Panc1 (cell line): ENCODE results near the gene DBF4B. TPM values are rescaled to one million over a fixed set of nuclear protein-coding genes. Genes with fewer than 3 reads are reported as not detected.
"Not testable (repeated sequence)": the region's sequence is repeated elsewhere in the genome, so short reads cannot be mapped to it uniquely, and the experiment has no call there.

Experiments used
- ATAC-seq: fragments of 200-7000 bp; cut with Tn5 transposase; 2 replicates; pipeline ENCODE4 v1.9.1; 2020; ENCODE audit warnings: mild to moderate bottlenecking, moderate library complexity
- BruUV-seq: library from RNA; stranded (reverse); fragments of 400-500 nt; replicated peaks from 2 replicates; lab custom pipeline; 2021; lab: Mats Ljungman, UMichigan
- CTCF ChIA-PET: fragments of 300-600 bp; sonication (Branson Sonifier 250); formaldehyde crosslinking; loops from one replicate; lab custom pipeline; 2022; ENCODE audit warnings: antibody characterized with exemption; lab: Charles Lee
- POLR2A ChIA-PET: fragments of 300-600 bp; sonication (Branson Sonifier 250); formaldehyde crosslinking; loops from one replicate; lab custom pipeline; 2022; ENCODE audit warnings: antibody characterized with exemption; lab: Charles Lee
- DNase-seq: peaks from one replicate; pipeline ENCODE4 v3.0.0-alpha.2; 2010; ENCODE audit warnings: low read depth, low spot score
- H3K27ac ChIP-seq: 2 replicates; pipeline ENCODE4 v1.5.1; 2011; ENCODE audit warnings: mild to moderate bottlenecking, low read length, inconsistent platforms
- H3K27me3 ChIP-seq: fragments of 200-500 bp; sonication (Bioruptor generic); 2 replicates; pipeline ENCODE4 v1.6.0; 2014; ENCODE audit warnings: low read length, inconsistent platforms; ENCODE audit not compliant: control insufficient read depth, insufficient read depth
- H3K36me3 ChIP-seq: fragments of 200-500 bp; sonication (Bioruptor generic); 2 replicates; pipeline ENCODE4 v1.5.1; 2014; ENCODE audit warnings: inconsistent platforms, mild to moderate bottlenecking, low read length, moderate library complexity; ENCODE audit not compliant: control insufficient read depth, insufficient read depth
- H3K4me1 ChIP-seq: 2 replicates; pipeline ENCODE4 v1.5.1; 2011; ENCODE audit warnings: inconsistent platforms, mild to moderate bottlenecking, low read length, moderate library complexity; ENCODE audit not compliant: control insufficient read depth, insufficient read depth
- H3K4me3 ChIP-seq, 2 experiments: 2 replicates each; pipeline ENCODE4 v1.5.1; 2011 to 2012; ENCODE audit warnings: low read depth in 2 of 2, low read length in 2 of 2, mild to moderate bottlenecking in 2 of 2, inconsistent platforms in 1 of 2, moderate library complexity in 1 of 2
- H3K9me3 ChIP-seq: fragments of 200-500 bp; sonication (Bioruptor generic); 2 replicates; pipeline ENCODE4 v1.5.1; 2014; ENCODE audit warnings: low read depth, mild to moderate bottlenecking, inconsistent platforms, low read length, moderate library complexity; ENCODE audit not compliant: control insufficient read depth, insufficient read depth
- CTCF ChIP-seq: fragments of 450-650 bp; IDR thresholded peaks from 2 replicates; pipeline ENCODE4 v1.5.1; 2017; ENCODE audit warnings: mild to moderate bottlenecking
- POLR2AphosphoS5 ChIP-seq: IDR thresholded peaks from 2 replicates; pipeline ENCODE4 v1.6.1; 2012; ENCODE audit warnings: mild to moderate bottlenecking, low read depth, low read length, moderate library complexity
- REST ChIP-seq, 2 experiments: IDR thresholded peaks; 2 replicates each; pipeline ENCODE4 v1.6.1; 2011 to 2012; ENCODE audit warnings: low read depth in 2 of 2, control low read depth in 1 of 2, low read length in 1 of 2, mild to moderate bottlenecking in 1 of 2, moderate library complexity in 1 of 2; ENCODE audit not compliant: insufficient read depth in 1 of 2
- SIN3A ChIP-seq: IDR thresholded peaks from 2 replicates; pipeline ENCODE4 v1.6.1; 2012; ENCODE audit warnings: low read depth, mild to moderate bottlenecking, low read length, moderate library complexity, borderline replicate concordance; ENCODE audit not compliant: insufficient read depth
- TCF7L2 ChIP-seq: IDR thresholded peaks from 2 replicates; pipeline ENCODE4 v1.6.1; 2011; ENCODE audit warnings: mild to moderate bottlenecking, low read depth, low read length, inconsistent platforms
- in situ Hi-C: cut with HindIII; loops from 2 replicates; pipeline ENCODE4 v1.10.0; 2016; ENCODE audit warnings: low sequenced_read_pairs, low pct_unique_long_range_greater_than_20kb
- intact Hi-C: fragments of 100-400 bp; cut with micrococcal nuclease; formaldehyde crosslinking; loops from one replicate; pipeline ENCODE4 v1.10.0; 2022; ENCODE audit not compliant: unreplicated experiment
- total RNA-seq: library from RNA; stranded (reverse); gene quantifications from one replicate; pipeline ENCODE4 v1.2.1, GENCODE V29; 2021; ENCODE audit not compliant: unreplicated experiment

DBF4B gene
- total RNA-seq, 1 experiment from 2014 or later, result 24.0 TPM

DNA sequence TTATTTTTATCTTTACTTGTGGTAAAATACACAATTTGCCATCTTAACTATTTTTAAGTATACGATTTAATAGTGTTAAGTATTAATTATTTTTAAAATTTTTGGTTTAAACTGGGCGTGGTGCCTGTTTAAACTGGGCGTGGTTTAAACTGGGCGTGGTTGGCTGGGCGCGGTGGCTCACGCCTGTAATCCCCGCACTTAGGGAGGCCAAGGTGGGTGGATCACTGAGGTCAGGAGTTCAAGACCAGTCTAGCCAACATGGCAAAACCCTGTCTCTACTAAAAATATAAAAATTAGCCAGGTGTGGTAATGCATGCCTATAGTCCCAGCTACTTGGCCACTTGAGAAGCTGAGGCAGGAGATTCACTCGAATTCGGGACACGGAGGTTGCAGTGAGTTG, 14.9 kb upstream of the DBF4B start:
- DNase-seq (no peak), ATAC-seq (no peak)
- H3K4me3 ChIP-seq, result no peak overlapping the region
- POLR2A ChIA-PET, result no interaction called here
- H3K9me3 ChIP-seq, result no peaks in the 10 kb centered on the region
- CTCF ChIA-PET, result no interaction called here
- no peaks in the 10 kb centered on the region; the same call in 1 of the 2 replicates for H3K36me3 ChIP-seq
- 0 out of 2 replicates have a peak, but pooled peaks cover 4% of the 10 kb centered on the region for H3K4me1 ChIP-seq
- TF ChIP-seq REST (IDR thresholded peaks at IDR 0.05; ENCODE audit: insufficient read depth in 1 of 2, low read depth in 2 of 2, low read length in 1 of 2) (no peak), POLR2AphosphoS5 (no peak)
- H3K27ac ChIP-seq, result no peak overlapping the region
- in situ Hi-C loops, result no loop called here
- intact Hi-C loops, result no loop called here
- no TSS peak for BruUV-seq
- H3K27me3 ChIP-seq, result no peaks in the 10 kb centered on the region

GRCh38 chr17:44700288-44700687, 8.2 kb upstream of the DBF4B start:
- intact Hi-C loops, in situ Hi-C loops, POLR2A ChIA-PET: not testable (repeated sequence)

DNA sequence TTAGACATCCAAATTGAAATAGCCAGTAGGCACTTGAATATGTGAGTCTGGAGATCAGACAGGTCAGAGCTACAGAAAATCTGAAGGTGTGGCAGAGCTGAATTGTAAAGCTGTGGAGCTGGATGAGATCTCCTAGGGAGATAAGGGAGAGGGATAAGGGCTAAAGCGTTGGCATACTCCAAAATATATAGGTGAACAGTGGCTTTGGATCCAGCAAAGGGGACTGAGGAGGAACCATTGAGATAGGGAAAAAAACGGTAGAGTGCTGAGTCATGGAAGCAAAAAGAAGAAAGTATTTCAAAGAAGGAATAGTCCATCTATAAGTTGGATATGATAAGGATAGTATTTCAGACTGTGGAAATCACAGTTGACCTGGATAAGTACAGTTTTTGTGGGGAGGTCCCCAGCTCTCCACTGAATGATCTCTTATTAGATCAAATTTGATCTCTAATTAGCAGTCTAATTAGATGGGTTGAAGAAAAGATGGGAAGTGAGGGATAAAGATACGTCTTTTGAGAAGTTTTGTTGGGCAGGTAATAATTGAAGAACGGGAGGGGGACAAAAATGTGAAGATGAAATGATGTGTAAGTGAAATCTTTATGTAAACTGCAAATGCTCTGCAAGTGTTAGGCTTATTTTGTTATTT, 587 bp upstream of the DBF4B start:
- in situ Hi-C loops, result no loop called here
- no peak for DNase-seq
- Histone ChIP-seq H3K4me1 (peaks cover 5% of the 10 kb centered on the region; the same call in 1 of the 2 replicates), H3K4me3 (peak overlapping the region; percentile 81 to 94), H3K27ac (peak overlapping the region; percentile 97), H3K27me3 (no peaks in the 10 kb centered on the region), H3K9me3 (no peaks in the 10 kb centered on the region), H3K36me3 (no peaks in the 10 kb centered on the region; the same call in none of the 2 replicates)
- ATAC-seq, result no peak
- BruUV-seq, result no TSS peak
- ChIA-PET POLR2A (no interaction called here), CTCF (interaction anchor here (0.6 kb wide), 1 partner anchor 56 kb away, joined by 5 read pairs; no protein-coding TSS in a partner anchor)
- no peak for TF ChIP-seq REST (IDR thresholded peaks at IDR 0.05; ENCODE audit: insufficient read depth in 1 of 2, low read depth in 2 of 2, low read length in 1 of 2)
- TF ChIP-seq TCF7L2, result no peak
- TF ChIP-seq CTCF, result no peak
- no peak for TF ChIP-seq POLR2AphosphoS5
- no peak for TF ChIP-seq SIN3A
- intact Hi-C loops, result no loop called here

More at GRCh38 chr17:44700288-44700687, 8.2 kb upstream of the DBF4B start:
- H3K4me1 ChIP-seq, H3K4me3 ChIP-seq, H3K27me3 ChIP-seq, ATAC-seq, DNase-seq, H3K36me3 ChIP-seq, H3K27ac ChIP-seq, BruUV-seq, CTCF ChIA-PET, H3K9me3 ChIP-seq: not testable (repeated sequence)
